ENCODE measurements around the gene FAT4. TPM values are rescaled to one million over a fixed set of nuclear protein-coding genes. Genes with fewer than 3 reads are reported as not detected.

The FAT4 gene
- total RNA-seq, 1 experiment from 2014 or later, result 0.05 TPM

GRCh38 chr4:125360727-125361126, 46.0 kb downstream of the FAT4 start:
- Mint-ChIP-seq H3K36me3 (ENCODE audit: insufficient read depth, unreplicated experiment) (no peaks in the 10 kb centered on the region), H3K27ac (ENCODE audit: unreplicated experiment) (no peak overlapping the region), H3K4me3 (ENCODE audit: unreplicated experiment) (no peak overlapping the region), H3K27me3 (ENCODE audit: insufficient read depth, unreplicated experiment) (peaks cover 6% of the 10 kb centered on the region), H3K4me1 (ENCODE audit: low read depth, unreplicated experiment) (no peaks in the 10 kb centered on the region), H3K9me3 (ENCODE audit: unreplicated experiment) (no peaks in the 10 kb centered on the region)
- Histone ChIP-seq H3K4me1 (no peaks in the 10 kb centered on the region), H3K27me3 (replicated peaks; ENCODE audit: control insufficient read depth, insufficient read depth, low read length) (no peaks in the 10 kb centered on the region), H3K36me3 (ENCODE audit: control insufficient read depth, insufficient read depth, low read length) (no peaks in the 10 kb centered on the region), H3K4me3 (ENCODE audit: low read depth, low read length) (no peak overlapping the region), H3K9me3 (no peaks in the 10 kb centered on the region)
- BruUV-seq (replicated peaks), result no TSS peak
- intact Hi-C loops (cut with micrococcal nuclease; ENCODE audit: unreplicated experiment), result no loop called here
- DNase-seq, result no peak
- no peak for TF ChIP-seq CTCF (IDR thresholded peaks at IDR 0.05; ENCODE audit: insufficient read depth in 1 of 2, low read depth in 1 of 2, low read length in 1 of 2, severe bottlenecking in 1 of 2, unreplicated experiment in 1 of 2)
- ChIA-PET POLR2A (no interaction called here), CTCF (no interaction called here)
